ENCODE data around the gene TUBB4B.

Gene TUBB4B

GRCh38 chr9:137270929-137271695 is 30.0 kb downstream of the TUBB4B start:
- no peak for DNase-seq (ENCODE audit: low read depth in 2 of 2, low spot score in 1 of 2)

DNA sequence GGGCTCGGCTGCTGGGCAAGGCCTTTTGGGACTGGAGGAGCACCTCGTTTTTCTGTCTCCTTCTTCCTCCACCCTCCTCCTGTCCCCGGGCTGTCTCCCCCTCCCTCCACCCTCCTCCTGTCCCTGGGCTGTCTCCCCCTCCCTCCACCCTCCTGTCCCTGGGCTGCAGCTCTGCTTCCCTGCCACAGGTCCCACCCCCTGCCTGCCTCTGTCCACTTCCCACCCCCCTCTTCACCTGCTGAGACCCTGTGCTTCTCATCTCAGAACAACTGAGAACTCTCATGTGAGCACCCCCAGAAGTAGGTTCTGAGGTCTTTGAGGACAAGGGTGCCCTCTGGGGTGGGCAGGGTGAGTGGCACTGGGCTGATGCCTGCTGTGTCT is 30.6 kb downstream of the TUBB4B start:
- no peak for DNase-seq (ENCODE audit: low read depth in 2 of 2, low spot score in 1 of 2)

DNA sequence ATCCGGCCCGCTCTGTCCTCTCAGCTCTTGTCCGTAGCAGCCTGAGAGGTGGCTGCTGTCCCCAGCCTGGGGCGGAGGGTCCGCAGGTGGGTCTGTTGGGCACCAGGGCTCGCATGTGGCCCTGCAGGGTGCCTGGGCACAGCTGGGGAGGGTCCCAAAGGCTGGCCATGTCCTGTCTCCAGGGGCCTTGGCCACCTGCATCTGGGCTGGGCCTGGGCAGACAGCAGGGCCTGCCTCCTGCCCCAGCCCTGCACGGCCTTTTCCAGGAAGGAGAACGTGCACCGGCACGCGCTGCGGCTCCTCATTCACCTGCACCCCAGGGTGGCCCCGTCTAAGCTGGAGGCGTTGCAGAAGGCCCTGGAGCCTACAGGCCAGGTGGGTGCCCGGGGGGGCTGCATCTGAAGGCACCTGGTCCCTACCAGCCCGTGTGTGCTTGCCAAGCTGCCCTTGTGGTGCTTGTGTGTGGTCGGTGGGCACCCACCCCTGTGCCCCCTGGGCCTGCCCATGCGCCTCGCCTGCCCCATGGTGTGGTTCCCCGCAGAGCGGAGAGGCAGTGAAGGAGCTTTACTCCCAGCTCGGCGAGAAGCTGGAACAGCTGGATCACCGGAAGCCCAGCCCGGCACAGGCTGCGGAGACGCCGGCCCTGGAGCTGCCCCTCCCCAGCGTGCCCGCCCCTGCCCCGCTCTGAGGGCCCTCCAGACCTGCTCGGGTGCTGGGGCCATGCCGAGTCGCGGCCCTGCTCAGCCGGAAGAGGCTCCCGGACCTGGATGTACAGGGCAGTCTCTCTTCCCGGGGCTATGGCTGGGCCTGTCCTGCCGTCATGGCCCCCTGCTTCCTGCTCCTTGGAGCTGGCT is 31.4 kb downstream of the TUBB4B start:
- DNase-seq (ENCODE audit: low read depth in 2 of 2, low spot score in 1 of 2), result no peak

DNA sequence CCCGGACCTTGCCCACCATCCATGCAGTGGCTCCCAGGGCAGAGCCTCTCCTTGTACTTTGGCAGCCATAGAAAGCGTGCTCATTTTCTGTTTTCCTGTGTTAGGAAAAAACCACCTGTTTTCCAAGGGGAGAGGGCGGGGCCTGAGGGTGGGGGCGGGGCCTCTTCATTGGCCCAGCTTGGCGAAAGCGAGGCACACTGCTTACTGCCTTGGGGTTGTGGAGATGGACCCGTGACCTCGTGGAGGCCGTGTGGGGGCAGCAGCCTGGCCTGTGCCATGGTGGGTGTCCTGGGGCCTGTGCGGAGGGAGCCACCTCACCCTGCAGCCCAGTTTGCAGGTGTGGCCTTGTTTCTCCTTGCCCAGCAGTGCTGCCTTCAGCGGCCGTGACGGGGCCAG is 32.0 kb downstream of the TUBB4B start:
- no peak for DNase-seq (ENCODE audit: low read depth in 2 of 2, low spot score in 1 of 2)

DNA sequence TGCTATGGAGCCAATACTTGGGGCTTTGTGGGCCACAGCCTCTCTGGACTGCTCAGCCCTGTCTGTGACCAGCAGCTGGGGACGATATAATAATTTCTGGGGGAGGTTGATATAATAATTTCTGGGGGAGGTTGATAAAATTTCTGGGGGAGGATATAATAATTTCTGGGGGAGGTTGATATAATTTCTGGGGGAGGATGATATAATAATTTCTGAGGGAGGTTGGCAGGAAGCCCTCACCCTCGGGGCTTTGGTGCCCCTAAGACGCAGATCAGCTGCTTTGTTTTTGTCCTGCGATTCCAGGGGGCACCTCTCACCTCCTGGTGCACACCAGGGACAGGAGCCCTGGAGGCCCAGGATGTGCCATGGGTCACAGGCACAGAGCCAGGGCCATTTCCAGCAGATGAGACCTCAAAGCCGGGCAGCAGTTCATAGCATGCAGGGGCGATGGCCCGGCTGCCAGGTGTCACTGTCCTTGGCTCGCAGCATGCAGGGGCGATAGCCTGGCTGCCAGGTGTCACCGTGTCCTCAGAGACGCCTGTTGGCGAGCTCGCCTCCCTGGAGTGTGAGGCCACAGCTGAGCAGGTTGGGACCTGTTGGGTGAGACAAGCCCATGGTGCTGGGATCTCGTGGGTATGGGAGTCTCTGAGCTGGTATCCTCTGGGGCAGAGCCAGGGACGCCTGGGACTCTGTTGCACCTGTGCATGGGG is 32.7 kb downstream of the TUBB4B start:
- DNase-seq (ENCODE audit: low read depth in 2 of 2, low spot score in 1 of 2), result no peak

DNA sequence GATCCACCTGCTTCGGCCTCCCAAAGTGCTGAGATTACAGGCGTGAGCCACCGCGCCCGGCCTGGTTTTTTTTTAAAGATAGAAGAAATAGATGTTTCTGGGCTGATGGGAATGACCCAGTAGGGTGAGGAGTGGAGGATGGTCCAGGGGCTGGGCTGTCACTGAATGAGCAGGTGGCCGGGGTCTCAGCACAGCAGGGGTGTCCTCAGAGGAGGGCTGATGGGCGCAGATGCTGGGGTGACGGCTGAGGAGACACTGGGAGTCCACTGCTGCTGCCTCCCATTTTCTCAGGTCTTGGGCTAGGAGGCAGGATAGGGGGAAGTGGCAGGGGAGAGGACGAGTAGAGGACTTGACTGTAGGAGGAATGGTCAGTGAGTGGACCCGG is 34.1 kb downstream of the TUBB4B start:
- no peak for DNase-seq (ENCODE audit: low read depth in 2 of 2, low spot score in 1 of 2)

GRCh38 chr9:137275588-137276472 is 34.7 kb downstream of the TUBB4B start:
- no peak for DNase-seq (ENCODE audit: low read depth in 2 of 2, low spot score in 1 of 2)

GRCh38 chr9:137276473-137277328 is 35.6 kb downstream of the TUBB4B start:
- no peak for DNase-seq (ENCODE audit: low read depth in 2 of 2, low spot score in 1 of 2)

DNA sequence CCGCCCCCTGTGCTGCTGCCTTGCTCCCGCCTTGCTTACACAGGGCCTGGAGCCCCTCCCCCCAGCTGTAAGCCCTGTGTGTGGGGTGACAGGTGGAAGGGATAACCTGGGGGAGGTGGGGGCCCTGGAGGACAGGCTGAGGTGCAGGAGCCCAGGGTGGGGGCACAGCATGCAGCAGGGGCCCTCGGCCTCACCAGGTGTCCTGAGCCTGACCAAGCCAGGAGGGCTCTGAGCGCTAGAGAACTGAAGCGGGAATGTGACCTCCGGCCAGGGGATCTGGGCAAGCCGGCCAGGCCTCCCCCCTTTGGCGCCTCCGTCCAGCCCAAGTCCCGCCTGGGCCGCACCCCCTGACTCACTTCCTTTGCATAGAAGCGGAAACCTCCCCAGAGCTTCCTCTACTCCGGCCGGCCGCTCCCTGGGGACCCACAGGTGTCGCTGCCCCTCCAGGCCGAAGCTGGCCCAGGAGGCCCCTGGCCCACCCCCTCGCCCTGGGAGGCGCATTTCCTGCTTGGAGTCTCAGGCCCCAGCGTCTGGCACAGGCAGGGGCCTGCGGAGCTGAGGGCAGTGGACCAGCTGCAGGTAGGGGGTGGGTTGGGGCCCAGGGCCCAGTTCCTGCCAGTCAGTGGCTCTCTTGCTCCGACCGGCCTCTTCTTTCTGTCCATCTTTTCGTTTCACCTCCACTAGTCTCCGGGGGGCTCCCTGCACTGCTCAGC is 36.4 kb downstream of the TUBB4B start, which contains the start of gene TOR4A:
Gene TOR4A (plus strand): TSS at position 398 of the 713 bp plus-strand sequence. CDS start 964 bp downstream, outside the sequence.
- no peak for DNase-seq (ENCODE audit: low read depth in 2 of 2, low spot score in 1 of 2)

- DNase-seq (ENCODE audit: low read depth in 2 of 2, low spot score in 1 of 2), result no peak
Observed at GRCh38 chr9:137278061-137278701, 37.1 kb downstream of the TUBB4B start.

- DNase-seq (ENCODE audit: low read depth in 2 of 2, low spot score in 1 of 2), result no peak
Observed at GRCh38 chr9:137278721-137279711, 37.9 kb downstream of the TUBB4B start.

- DNase-seq (ENCODE audit: low read depth in 2 of 2, low spot score in 1 of 2), result no peak
Observed at GRCh38 chr9:137279741-137280473, 38.8 kb downstream of the TUBB4B start.

- DNase-seq (ENCODE audit: low read depth in 2 of 2, low spot score in 1 of 2), result no peak
Observed at GRCh38 chr9:137280474-137281344, 39.6 kb downstream of the TUBB4B start.

DNA sequence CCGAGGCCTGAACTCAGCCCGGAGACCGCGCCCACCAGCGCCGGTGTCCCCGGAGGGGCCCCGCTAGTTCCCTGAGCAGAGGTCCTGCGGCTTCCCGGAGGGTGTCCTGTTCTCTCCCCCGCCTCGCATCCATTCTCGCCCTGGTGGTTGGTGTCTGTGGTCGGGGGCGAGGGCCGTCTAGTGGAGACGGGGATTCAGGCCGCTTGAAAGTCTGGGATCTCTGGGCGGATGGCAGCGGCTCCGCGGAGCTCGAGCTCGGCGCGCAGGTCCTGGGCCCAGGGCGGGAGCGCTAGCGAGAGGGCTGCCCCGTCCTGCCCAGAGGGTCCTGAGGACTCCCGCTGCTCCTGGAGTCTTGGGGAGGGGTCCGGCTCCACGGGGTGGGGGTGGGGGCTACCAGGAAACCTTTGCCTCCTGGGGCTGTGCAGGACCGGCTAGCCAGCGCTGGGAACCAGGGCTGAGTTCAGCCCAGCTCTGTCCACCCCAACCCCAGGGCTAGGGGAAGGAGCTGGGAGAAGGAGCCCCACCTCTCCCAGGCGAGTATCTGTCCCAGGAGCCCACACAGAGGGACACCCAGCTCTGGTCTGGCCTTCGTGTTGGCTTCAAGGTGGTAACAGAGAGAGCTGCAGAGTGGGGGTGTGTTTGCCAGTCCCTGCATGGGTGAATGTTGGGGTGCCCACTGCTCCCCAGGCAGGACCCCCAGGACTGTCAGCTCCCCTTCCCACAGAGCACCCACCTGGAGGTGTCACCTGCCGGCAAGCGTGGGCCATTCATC is 40.4 kb downstream of the TUBB4B start:
- no peak for DNase-seq (ENCODE audit: low read depth in 2 of 2, low spot score in 1 of 2)

- DNase-seq (ENCODE audit: low read depth in 2 of 2, low spot score in 1 of 2), result no peak
Observed at GRCh38 chr9:137286975-137287383, 45.9 kb downstream of the TUBB4B start.

All from stimulated activated CD8-positive, alpha-beta memory T cell treated with anti-CD3 and anti-CD28 coated beads, Interleukin-4, amount 100 ng/mL, for 1 hour (primary cell).